KBM-7 (cell line): ENCODE results near the gene MEF2B.
"Not testable (repeated sequence)": the region's sequence is repeated elsewhere in the genome, so short reads cannot be mapped to it uniquely, and the experiment has no call there.

Experiments
- DNase-seq: peaks from one replicate; pipeline ENCODE4 v3.0.0-alpha.2; 2015
- in situ Hi-C: fragments of 300-500 bp; cut with MboI; formaldehyde crosslinking; loops from 2 replicates; pipeline ENCODE4 v1.14.3; 2020; ENCODE audit warnings: low sequenced_read_pairs, low pct_unique_long_range_greater_than_20kb, mixed read lengths

MEF2B gene

GRCh38 chr19:19137556-19138108, 32.4 kb downstream of the MEF2B start:
- DNase-seq = no peak
- in situ Hi-C loops = no loop called here

- in situ Hi-C loops = not testable (repeated sequence)
Measured at GRCh38 chr19:19135713-19136112, 34.4 kb downstream of the MEF2B start.

GRCh38 chr19:19134687-19135158, 35.3 kb downstream of the MEF2B start:
- in situ Hi-C loops = no loop called here
- DNase-seq = peak; percentile 49

More at GRCh38 chr19:19135713-19136112, 34.4 kb downstream of the MEF2B start:
- DNase-seq = not testable (repeated sequence)

GRCh38 chr19:19133985-19134384, 36.1 kb downstream of the MEF2B start:
- no peak for DNase-seq
- in situ Hi-C loops = no loop called here

- in situ Hi-C loops = no loop called here
- DNase-seq = no peak
Measured at GRCh38 chr19:19132912-19133311, 37.2 kb downstream of the MEF2B start.

- DNase-seq = no peak
- in situ Hi-C loops = no loop called here
Measured at GRCh38 chr19:19131989-19132388, 38.1 kb downstream of the MEF2B start.

- no peak for DNase-seq
- in situ Hi-C loops = no loop called here
Measured at GRCh38 chr19:19126102-19126501, 44.0 kb downstream of the MEF2B start.

GRCh38 chr19:19123386-19123785, 46.7 kb downstream of the MEF2B start:
- DNase-seq = no peak
- in situ Hi-C loops = no loop called here

GRCh38 chr19:19122902-19123301, 47.2 kb downstream of the MEF2B start:
- DNase-seq = no peak
- in situ Hi-C loops = no loop called here

GRCh38 chr19:19121371-19121770, 48.7 kb downstream of the MEF2B start:
- in situ Hi-C loops = no loop called here

GRCh38 chr19:19120308-19121231, 49.5 kb downstream of the MEF2B start:
- DNase-seq = peak; percentile 43
- in situ Hi-C loops = no loop called here

More at GRCh38 chr19:19121371-19121770, 48.7 kb downstream of the MEF2B start:
- DNase-seq = no peak

GRCh38 chr19:19119325-19120237, 50.5 kb downstream of the MEF2B start:
- no peak for DNase-seq
- in situ Hi-C loops = no loop called here

GRCh38 chr19:19115954-19116353, 54.1 kb downstream of the MEF2B start:
- in situ Hi-C loops = no loop called here
- peak; percentile 36 for DNase-seq

- DNase-seq = peak; percentile 23
- in situ Hi-C loops = no loop called here
Measured at GRCh38 chr19:19113040-19113626, 56.9 kb downstream of the MEF2B start.

- in situ Hi-C loops = no loop called here
- no peak for DNase-seq
Measured at GRCh38 chr19:19111967-19112580, 58.0 kb downstream of the MEF2B start.

GRCh38 chr19:19111136-19111835, 58.8 kb downstream of the MEF2B start:
- no peak for DNase-seq
- in situ Hi-C loops = no loop called here

GRCh38 chr19:19110410-19111135, 59.5 kb downstream of the MEF2B start:
- no peak for DNase-seq
- in situ Hi-C loops = no loop called here
